KOPT-K1 (cell line): Measurements from ENCODE around the gene PEAR1.

Experiments used
- H3K27ac ChIP-seq: fragments of 200-600 bp; sonication (generic); 2 replicates; pipeline ENCODE4 v1.5.1; 2016; ENCODE audit warnings: antibody characterized with exemption, mild to moderate bottlenecking, low read depth, low read length; ENCODE audit not compliant: poor library complexity, severe bottlenecking
- H3K36me3 ChIP-seq: fragments of 200-600 bp; sonication (generic); 2 replicates; pipeline ENCODE4 v1.5.1; 2017; ENCODE audit warnings: antibody characterized with exemption, mild to moderate bottlenecking, low read length, moderate library complexity; ENCODE audit not compliant: insufficient read depth
- H3K9me3 ChIP-seq: fragments of 200-600 bp; sonication (generic); 2 replicates; pipeline ENCODE4 v1.5.1; 2017; ENCODE audit warnings: antibody characterized with exemption, low read length, mild to moderate bottlenecking; ENCODE audit not compliant: insufficient read depth, poor library complexity, severe bottlenecking

PEAR1 gene

DNA sequence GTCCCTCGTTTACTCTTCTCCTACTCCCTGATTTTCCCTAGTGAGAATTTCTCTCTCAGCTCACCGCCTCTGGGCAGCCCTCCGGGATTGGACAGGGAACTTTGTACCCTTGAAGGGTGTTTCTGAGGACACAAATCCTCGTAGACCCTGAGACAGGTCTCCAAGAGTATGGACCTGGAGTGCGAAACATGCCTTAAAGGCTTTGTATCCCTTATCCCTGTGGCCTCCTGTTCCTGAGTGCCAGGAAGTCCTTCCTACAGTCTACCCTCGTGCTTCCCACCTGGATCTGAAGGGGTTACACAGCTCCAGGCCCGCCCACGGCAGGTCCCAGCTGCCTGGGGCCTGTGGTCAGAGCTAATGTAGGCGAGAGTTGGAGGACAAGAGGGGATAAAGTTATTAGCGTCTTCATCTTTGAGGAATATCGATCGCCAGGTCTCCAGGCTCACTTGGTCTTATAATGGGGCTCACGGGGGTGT, 7.6 kb upstream of the PEAR1 start:
- Histone ChIP-seq H3K9me3 (no peaks in the 10 kb centered on the region), H3K36me3 (no peaks in the 10 kb centered on the region), H3K27ac (no peak overlapping the region)

DNA sequence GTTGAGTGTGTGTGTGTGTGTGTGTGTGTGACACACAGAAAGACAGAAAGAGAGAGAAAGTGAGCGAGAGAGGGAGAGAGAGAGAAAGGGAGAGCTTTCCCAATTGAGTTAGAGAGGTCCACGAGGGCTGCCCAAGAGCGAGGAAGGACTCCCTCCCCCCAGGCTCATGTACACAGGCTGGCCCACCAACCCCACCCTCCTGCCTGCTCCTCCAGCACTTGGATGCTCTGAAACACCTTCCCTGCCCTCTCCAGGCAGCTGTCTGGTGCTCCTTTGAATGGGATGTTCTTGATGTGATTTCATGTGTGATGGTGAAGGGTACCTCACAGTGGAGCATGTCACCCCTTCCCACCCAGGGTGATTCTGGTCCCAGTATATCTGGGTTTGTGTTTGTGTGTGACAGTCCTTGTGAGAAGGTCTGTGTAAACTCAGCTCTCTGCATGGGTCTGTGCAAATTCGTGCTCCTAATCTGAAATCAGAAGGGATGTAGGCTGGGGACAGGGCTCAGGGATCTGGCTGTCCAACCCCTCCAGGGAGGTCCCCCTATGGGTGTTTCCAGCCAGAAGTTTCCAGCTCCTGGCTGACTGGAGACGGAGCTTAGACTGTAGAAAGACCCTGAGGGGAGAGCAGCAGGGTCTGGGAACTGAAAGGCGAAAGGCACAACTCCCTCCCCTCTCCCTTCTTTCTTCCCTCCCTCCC, 6.8 kb upstream of the PEAR1 start:
- H3K36me3 ChIP-seq: no peaks in the 10 kb centered on the region
- no peak overlapping the region for H3K27ac ChIP-seq

DNA sequence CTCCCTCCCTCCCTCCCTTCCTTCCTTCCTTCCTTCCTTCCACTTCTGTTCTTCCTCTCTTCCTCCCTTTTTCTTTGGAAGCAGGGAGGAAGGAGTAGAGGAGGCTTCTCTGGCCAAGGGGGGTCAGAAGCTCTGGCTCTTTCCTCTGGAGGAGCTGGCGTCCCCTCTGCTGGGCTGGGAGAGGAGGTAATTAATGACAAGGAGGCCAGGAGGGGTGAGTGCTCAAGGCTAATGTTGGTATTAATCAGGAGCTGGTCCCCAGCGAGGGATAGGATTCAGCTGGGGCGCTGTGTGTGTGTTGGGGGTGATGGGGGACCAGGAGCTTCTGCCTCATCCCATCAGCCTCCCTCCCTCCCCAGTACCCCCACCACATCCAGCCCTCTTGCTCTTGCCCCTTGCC, 6.2 kb upstream of the PEAR1 start:
- Histone ChIP-seq H3K27ac (no peak overlapping the region), H3K9me3 (no peaks in the 10 kb centered on the region), H3K36me3 (no peaks in the 10 kb centered on the region)

More for the DNA sequence above, 6.8 kb upstream of the PEAR1 start:
- H3K9me3 ChIP-seq: no peaks in the 10 kb centered on the region

DNA sequence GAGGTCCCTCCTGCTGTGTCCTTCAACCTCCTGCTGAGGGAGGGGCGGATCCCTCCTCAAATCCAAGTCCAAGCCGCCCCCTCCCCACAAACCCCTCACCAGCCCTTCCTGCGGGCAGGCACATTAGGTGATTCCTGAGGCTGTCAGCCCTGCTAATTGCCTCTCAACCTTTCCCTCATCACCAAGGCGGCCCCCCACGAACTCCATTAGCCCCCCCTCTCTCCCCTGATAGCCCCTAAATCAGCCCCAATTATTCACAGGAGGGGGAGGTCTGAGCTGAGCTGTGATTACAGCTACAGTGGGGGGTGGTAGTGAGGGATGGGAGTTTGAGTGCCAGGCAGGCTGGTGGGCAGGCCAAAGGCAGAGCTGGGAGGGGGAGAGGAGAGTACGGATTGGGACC, 5.8 kb upstream of the PEAR1 start:
- no peak overlapping the region for H3K27ac ChIP-seq

DNA sequence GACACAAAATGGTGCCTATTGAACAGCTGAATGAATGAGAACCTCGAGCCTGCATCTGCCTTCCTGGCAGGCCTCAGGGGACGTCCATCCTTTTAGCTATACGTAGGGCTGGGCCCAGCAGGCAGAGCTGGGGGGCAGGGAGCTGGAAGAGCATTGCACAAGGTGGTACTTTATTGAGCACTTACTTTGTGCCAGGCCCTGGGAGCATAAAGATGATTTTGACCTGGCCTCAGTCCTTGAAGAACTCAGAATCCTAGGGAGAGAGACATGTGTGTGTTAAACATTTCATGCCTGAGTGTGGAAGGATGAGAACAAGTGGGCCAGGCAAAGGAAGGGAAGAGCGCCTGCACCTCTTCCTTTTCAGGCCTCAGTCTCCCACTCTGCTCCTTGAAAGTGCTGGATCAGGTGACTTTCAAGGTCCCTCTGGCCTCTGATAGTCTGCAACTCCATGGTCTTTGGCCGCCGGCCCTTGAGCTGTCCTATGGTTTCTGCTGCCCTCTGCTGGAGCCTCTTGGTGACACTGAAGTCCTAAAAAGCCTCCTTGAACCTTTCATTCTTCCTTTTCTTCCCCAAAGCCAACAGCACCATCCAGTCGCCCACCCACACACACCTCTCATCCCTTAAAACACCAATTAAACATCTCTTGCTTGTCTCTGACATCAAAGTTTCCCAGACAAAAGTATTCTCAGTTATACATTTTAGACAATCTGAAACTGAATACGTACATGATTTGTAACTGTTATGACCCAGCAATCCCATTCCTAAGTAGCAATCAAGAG, 3.5 kb upstream of the PEAR1 start:
- H3K27ac ChIP-seq: no peak overlapping the region
- no peaks in the 10 kb centered on the region for H3K36me3 ChIP-seq
- H3K9me3 ChIP-seq: no peaks in the 10 kb centered on the region

More for the DNA sequence above, 5.8 kb upstream of the PEAR1 start:
- Histone ChIP-seq H3K36me3 (no peaks in the 10 kb centered on the region), H3K9me3 (no peaks in the 10 kb centered on the region)

DNA sequence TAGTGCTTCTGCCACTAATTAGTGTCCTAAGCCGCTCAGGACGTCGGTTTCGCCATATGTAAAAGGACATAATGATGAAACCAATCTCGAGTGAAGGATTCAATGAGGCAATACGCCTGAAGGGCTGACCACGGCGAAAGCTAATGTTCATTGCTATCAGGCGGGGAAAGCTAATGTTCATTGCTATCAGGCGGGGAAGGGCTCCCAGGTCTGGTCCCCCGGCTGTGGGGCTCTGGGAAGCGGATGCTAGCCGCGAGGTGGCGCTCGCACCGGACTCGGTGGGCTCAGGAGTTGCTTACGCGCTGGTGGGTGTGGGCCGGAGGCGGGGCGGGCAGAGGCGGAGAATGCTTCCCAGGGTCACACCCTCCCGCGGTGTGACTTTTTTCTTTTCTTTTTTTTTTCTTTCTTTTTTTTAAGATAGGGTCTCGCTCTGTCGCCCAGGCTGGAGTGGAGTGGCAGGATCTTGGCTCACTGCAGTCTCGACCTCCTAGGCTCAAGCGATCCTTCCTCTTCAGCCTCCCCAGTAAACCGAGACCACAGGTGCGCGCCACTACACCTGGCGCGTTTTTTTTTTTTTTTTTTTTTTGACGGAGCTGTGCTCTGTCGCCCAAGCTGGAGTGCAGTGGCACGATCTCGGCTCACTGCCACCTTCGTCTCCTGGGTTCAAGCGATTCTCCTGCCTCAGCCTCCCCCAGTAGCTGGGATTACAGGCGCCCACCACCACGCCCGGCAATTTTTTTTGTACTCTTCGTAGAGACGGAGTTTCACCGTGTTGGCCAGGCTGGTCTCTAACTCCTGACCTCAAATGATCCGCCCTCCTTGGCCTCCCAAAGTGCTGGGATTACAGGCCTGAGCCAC, 1.1 kb upstream of the PEAR1 start:
- no peaks in the 10 kb centered on the region for H3K36me3 ChIP-seq
- no peak overlapping the region for H3K27ac ChIP-seq
- no peaks in the 10 kb centered on the region for H3K9me3 ChIP-seq

DNA sequence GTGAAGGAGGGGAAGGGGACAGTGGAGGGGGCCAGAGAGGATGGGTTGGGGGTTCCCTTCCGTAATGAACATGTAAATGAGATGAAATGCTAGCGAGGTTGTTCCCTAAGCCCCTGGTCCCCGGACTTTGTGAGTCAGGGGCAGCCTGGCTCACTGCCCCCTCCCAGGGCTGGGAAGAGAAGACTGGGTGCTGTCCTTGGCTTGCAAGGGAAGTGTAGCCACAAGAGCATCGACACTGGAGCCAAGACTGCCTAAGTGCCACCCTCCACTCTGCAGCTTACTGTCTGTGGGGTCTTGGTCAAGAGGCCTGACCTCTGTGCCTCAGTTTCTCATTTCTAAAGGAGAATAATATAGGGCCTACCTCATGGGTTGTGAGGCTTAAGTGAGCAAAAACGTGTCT, 483 bp downstream of the PEAR1 start:
- Histone ChIP-seq H3K27ac (no peak overlapping the region), H3K36me3 (no peaks in the 10 kb centered on the region), H3K9me3 (no peaks in the 10 kb centered on the region)

DNA sequence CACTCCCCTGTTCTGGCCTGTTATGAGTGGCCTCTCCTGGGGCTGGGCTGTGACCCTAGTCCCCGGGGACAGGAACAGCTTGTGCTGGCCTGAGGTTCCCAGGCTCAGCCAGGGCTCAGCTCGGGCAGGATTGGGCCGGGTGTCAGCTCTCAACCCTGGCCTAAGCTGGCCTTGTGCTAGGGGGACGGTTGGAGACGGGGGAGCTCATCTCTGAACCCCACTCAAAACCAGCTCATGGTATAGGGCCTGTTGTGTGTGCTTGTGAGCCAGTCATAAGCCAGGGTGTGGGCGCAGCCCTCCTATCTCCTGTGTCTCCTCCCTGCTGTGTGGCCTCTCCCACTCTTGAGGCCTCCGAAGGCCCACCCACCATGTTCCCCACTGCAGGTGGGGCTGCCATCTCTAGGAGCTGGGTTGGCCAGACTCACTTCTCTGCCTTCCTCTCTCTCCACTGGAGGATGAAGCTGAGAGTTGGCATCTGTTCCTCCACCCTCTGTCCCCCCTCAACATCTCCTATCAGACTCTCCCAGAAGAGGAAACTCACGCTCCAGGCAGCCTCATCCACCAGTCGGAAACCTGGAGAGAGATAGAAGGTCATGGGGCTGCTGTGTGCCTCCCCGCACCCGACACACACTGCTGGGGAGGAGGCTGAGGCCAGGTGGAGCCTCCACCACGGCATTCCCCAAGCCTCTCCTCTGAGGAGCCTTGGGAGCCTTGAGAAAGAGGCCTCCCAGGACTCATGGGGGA, 1.4 kb downstream of the PEAR1 start:
- Histone ChIP-seq H3K9me3 (no peaks in the 10 kb centered on the region), H3K36me3 (no peaks in the 10 kb centered on the region), H3K27ac (no peak overlapping the region)

DNA sequence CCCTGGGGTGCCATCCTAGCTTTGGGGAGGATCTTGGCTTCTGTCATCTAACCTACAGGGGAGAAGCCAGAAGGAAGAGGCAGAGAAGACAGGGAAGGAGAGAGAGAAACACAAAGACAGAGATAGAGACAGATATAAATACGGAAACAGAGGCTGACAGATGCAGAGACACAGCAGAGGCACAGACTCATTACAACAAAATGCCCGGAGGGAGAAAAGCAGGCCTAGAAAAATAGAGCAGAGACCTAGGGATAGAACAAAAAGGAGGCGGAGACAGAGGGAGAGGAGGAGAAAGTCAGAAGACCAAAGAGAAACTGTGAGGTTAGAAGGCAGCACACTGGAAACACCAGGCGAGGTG, 1.9 kb downstream of the PEAR1 start:
- no peak overlapping the region for H3K27ac ChIP-seq
- no peaks in the 10 kb centered on the region for H3K9me3 ChIP-seq
- no peaks in the 10 kb centered on the region for H3K36me3 ChIP-seq

DNA sequence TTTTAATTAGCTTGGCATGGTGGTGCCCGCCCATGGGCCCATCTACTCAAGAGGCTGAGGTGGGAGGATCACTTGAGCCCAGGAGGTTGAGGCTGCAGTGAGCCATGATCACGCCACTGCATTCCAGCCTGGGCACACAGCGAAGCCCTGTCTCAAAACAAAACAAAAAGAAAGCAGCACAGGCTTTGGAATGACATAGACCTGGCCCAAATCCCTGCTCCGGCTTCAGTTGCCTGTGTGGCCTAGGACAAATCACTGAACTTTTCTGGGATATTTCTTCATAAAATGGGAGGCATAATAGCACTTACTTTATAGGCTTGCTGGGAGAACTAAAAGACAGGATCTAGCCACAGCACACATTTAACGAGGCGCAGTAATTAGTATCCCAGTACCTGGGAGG, 2.4 kb downstream of the PEAR1 start:
- H3K27ac ChIP-seq: no peak overlapping the region
- H3K9me3 ChIP-seq: no peaks in the 10 kb centered on the region

DNA sequence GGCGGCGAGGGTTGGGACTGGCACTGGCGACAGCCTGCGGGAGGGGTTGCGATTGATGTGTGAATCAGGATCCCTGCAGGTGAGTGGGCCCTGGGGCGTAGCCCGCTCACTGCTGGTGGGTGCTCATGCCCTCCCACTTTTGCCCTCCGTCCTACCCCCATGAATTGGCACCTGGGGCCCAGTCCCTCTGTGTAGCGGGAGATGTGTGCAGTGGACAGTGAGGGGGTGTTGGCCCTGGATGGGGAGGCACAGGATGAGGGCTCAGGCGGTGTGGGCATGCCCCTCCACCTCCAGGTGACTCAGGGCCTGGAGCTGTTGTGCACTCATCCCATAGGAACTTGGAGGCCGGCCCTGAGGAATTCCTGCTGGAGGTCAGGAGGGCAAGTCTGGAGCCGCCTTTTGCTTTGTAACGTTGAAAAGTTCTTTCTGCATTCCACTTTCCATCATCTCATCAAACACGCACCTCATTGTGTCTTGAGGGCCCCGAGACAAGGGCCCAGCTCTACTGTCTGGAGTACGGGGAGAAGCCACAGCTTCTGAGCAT, 3.0 kb downstream of the PEAR1 start:
- H3K27ac ChIP-seq: no peak overlapping the region
- H3K36me3 ChIP-seq: no peaks in the 10 kb centered on the region
- no peaks in the 10 kb centered on the region for H3K9me3 ChIP-seq

More for the DNA sequence above, 2.4 kb downstream of the PEAR1 start:
- H3K36me3 ChIP-seq: no peaks in the 10 kb centered on the region

DNA sequence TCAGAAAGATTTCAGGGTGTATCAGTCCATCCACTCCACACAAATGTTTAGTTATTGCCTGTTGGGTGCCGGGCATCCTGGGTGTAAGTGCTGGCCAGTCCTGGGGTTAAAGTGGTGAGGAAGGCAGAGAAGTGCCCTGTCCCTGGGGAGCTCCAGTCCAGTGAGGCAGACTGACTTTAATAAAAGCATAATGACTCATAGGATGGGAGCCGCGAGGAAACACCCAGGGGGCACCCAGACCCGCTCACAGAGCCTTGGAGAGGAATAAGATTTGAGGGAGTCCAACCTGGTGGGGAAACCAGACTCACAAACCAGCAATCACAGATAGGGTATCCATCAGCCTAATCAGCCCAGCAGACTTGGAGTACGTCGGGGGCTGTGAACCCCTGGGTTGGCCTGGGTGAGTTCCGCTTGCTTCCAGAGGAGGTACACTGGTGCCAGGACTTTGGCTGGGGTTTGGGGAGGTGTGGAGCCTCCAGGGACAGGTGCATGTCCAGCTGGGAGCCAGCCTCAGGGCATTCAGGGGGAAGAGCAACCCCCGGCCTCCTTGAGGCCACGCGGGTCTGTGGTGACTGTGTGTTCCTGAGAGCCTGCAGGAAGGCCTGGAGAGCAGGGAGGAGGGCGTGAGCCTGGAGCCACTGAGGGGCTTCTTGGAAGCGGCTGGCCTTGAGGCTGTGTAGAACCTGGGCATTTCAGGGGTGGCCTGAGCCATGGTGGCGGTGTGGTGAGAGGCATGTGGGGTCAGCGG, 3.7 kb downstream of the PEAR1 start:
- no peak overlapping the region for H3K27ac ChIP-seq
- H3K9me3 ChIP-seq: no peaks in the 10 kb centered on the region
- H3K36me3 ChIP-seq: no peaks in the 10 kb centered on the region

DNA sequence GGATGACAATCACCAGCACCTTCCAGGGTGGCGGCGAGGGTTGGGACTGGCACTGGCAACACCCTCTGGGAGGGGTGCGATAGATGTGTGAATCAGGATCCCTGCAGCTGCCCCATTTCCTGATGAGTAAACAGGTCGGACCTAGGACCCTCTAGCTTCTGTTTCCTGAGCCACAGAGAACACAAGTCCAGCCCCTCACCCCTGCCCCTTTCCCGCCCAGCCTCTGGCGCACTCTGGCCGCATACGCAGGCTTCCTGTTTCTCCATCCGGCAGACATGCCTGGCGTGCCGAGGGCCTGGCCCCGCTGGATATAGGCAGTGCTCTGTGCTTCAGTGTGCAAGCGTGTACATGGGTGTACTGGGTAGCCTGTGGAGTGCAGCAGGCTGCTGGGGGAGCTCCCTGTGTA, 4.6 kb downstream of the PEAR1 start:
- H3K36me3 ChIP-seq: no peaks in the 10 kb centered on the region
- no peak overlapping the region for H3K27ac ChIP-seq
- no peaks in the 10 kb centered on the region for H3K9me3 ChIP-seq
